Gastroesophageal sphincter (tissue), 4 donors: ENCODE data around the gene HEPHL1. TPM values are rescaled to one million over a fixed set of nuclear protein-coding genes. Genes with fewer than 3 reads are reported as not detected.

Source experiments
- ATAC-seq: fragments of 150-250 bp; one replicate; pipeline ENCODE4 v1.9.1; 2016; ENCODE audit warnings: mild to moderate bottlenecking, moderate library complexity
- H3K27ac ChIP-seq, 4 donors: fragments of 200-600 bp; sonication (generic) in 3 of 4; 1 replicate in 3 of 4; 2 replicates in 1 of 4; pipeline ENCODE4 v1.5.1; 2016 to 2019
- H3K27me3 ChIP-seq: fragments of 200-600 bp; sonication (generic); one replicate; pipeline ENCODE4 v1.5.1; 2019
- H3K36me3 ChIP-seq, 2 donors: fragments of 200-600 bp; sonication (generic); one replicate each; pipeline ENCODE4 v1.5.1; 2019; ENCODE audit warnings: control low read depth in 1 of 2
- H3K4me1 ChIP-seq, 3 donors: fragments of 200-600 bp; sonication (generic); 1 replicate in 2 of 3; 2 replicates in 1 of 3; pipeline ENCODE4 v1.5.1; 2016 to 2019; ENCODE audit warnings: control low read depth in 2 of 3
- H3K4me3 ChIP-seq, 2 donors: fragments of 200-600 bp; sonication (generic); one replicate each; pipeline ENCODE4 v1.5.1; 2019; ENCODE audit warnings: mild to moderate bottlenecking in 1 of 2, moderate library complexity in 1 of 2
- H3K9me3 ChIP-seq, 3 donors: fragments of 200-600 bp; sonication (generic); one replicate each; pipeline ENCODE4 v1.5.1; 2017 to 2019; ENCODE audit warnings: control low read depth in 2 of 3
- CTCF ChIP-seq, 4 experiments: fragments of 200-600 bp in 2 of 4; fragments of 450-650 bp in 2 of 4; sonication (generic) in 1 of 4; IDR thresholded peaks; one replicate each; pipeline ENCODE4 v1.5.1; 2017 to 2019; ENCODE audit warnings: antibody characterized with exemption in 4 of 4, mild to moderate bottlenecking in 2 of 4, moderate library complexity in 2 of 4
- EP300 ChIP-seq: sonication (generic); formaldehyde crosslinking; IDR thresholded peaks from one replicate; pipeline ENCODE4 v1.6.1; 2017; ENCODE audit warnings: antibody characterized with exemption, mild to moderate bottlenecking
- POLR2A ChIP-seq, 2 donors: fragments of 450-650 bp; IDR thresholded peaks; one replicate each; pipeline ENCODE4 v1.6.1; 2017; ENCODE audit warnings: antibody characterized with exemption in 2 of 2, mild to moderate bottlenecking in 2 of 2, moderate library complexity in 1 of 2
- POLR2AphosphoS5 ChIP-seq: sonication (generic); formaldehyde crosslinking; IDR thresholded peaks from one replicate; pipeline ENCODE4 v1.6.1; 2017; ENCODE audit warnings: antibody characterized with exemption
- WGBS, 2 donors: methylation state at CpG; one replicate each; pipeline ENCODE4 v1.1.5; 2018; ENCODE audit warnings: low coverage in 1 of 2; 5-methylcytosine and 5-hydroxymethylcytosine counted together
- total RNA-seq, 4 donors: library from RNA; depleted of rRNA; stranded (reverse); fragments of >200 nt; gene quantifications; one replicate each; pipeline ENCODE4 v1.1.0, GENCODE V29; 2016

HEPHL1 gene
- total RNA-seq, 4 donors from 2014 or later: 0.16 to 0.67 TPM; not detected in 2

DNA sequence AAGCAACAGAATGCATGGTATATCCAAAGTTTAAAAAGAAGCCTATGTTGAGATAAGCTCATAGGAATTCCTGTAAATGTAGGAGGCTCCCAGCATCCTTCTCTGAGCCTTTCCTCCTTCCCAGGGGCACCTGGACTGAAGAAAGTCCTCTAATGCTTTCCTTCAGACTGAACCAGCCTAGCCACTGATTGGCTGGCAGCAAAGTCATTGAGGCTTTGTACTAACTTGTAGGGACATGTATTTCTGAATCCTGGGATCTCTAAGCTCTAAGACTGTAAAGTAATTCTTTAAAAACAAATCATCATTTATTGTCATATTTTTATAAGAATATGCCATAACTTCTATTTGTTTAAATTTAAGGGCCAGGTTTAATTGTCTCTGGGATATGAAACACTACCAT lies 83.6 kb downstream of the HEPHL1 start:
- no peaks in the 10 kb centered on the region for H3K36me3 ChIP-seq
- TF ChIP-seq EP300 (no peak), POLR2A (IDR thresholded peaks at IDR 0.05) (no peak), CTCF (IDR thresholded peaks at IDR 0.05) (no peak), POLR2AphosphoS5 (no peak)
- H3K27me3 ChIP-seq: no peaks in the 10 kb centered on the region
- no peak overlapping the region for H3K27ac ChIP-seq
- peaks cover 0 to 5% (median 0%) of the 10 kb centered on the region in 3 donors for H3K9me3 ChIP-seq
- ATAC-seq: no peak
- no peaks in the 10 kb centered on the region for H3K4me1 ChIP-seq
- no peak overlapping the region for H3K4me3 ChIP-seq

- no peak for ATAC-seq
- H3K36me3 ChIP-seq: no peaks in the 10 kb centered on the region
Observed at GRCh38 chr11:94106716-94107115, 85.6 kb downstream of the HEPHL1 start.

GRCh38 chr11:94107363-94107762 lies 86.2 kb downstream of the HEPHL1 start:
- no peak for TF ChIP-seq EP300
- ATAC-seq: no peak
- Histone ChIP-seq H3K27ac (no peak overlapping the region), H3K9me3 (peaks cover 0 to 4% (median 0%) of the 10 kb centered on the region in 3 donors), H3K4me3 (no peak overlapping the region), H3K27me3 (no peaks in the 10 kb centered on the region), H3K4me1 (peaks cover 0 to 11% (median 0%) of the 10 kb centered on the region in 3 donors), H3K36me3 (no peaks in the 10 kb centered on the region)
- 88 to 95% methylated on average over 1 of the region's 1 CpG for WGBS, 2 donors

More at GRCh38 chr11:94106716-94107115, 85.6 kb downstream of the HEPHL1 start:
- 78 to 89% methylated on average over 2 to 4 of the region's 4 CpGs for whole genome bisulfite sequencing, 2 donors
- no peak for TF ChIP-seq EP300
- TF ChIP-seq CTCF (IDR thresholded peaks at IDR 0.05): no peak
- TF ChIP-seq POLR2A (IDR thresholded peaks at IDR 0.05): no peak
- no peak for TF ChIP-seq POLR2AphosphoS5
- peaks cover 0 to 5% (median 0%) of the 10 kb centered on the region in 3 donors for H3K4me1 ChIP-seq
- no peak overlapping the region for H3K4me3 ChIP-seq
- H3K27me3 ChIP-seq: no peaks in the 10 kb centered on the region
- peaks cover 0 to 4% (median 0%) of the 10 kb centered on the region in 3 donors for H3K9me3 ChIP-seq
- H3K27ac ChIP-seq: no peak overlapping the region

DNA sequence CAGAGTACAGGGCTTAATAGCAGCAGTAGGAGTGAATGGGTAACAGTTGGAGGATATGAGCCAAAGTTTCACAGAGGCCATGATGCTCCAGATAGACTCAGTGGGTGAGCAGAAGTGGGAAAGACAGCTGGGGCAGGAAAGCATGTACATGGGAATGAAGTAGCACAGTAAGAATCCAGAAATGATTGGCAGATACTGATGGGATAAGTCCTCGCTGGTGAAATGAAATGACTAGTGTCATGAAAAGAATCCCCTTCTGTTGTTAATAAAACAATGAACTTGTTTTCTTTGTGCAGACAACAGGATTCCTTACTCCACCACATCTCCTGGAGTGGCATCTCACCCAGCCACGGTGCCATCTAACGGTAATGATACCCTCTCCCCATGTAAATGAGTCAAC lies 90.1 kb downstream of the HEPHL1 start:
- Histone ChIP-seq H3K27me3 (no peaks in the 10 kb centered on the region), H3K27ac (peak overlapping the region in 2 of 4 donors; percentile 53 to 68), H3K4me3 (no peak overlapping the region), H3K9me3 (peaks cover 0 to 4% (median 0%) of the 10 kb centered on the region in 3 donors), H3K36me3 (no peaks in the 10 kb centered on the region), H3K4me1 (peaks cover 0 to 27% (median 6%) of the 10 kb centered on the region in 3 donors)
- no peak for ATAC-seq
- TF ChIP-seq EP300 (no peak), CTCF (IDR thresholded peaks at IDR 0.05) (no peak), POLR2A (IDR thresholded peaks at IDR 0.05) (no peak), POLR2AphosphoS5 (no peak)
- 64 to 75% methylated on average over 1 to 3 of the region's 3 CpGs for WGBS, 2 donors

DNA sequence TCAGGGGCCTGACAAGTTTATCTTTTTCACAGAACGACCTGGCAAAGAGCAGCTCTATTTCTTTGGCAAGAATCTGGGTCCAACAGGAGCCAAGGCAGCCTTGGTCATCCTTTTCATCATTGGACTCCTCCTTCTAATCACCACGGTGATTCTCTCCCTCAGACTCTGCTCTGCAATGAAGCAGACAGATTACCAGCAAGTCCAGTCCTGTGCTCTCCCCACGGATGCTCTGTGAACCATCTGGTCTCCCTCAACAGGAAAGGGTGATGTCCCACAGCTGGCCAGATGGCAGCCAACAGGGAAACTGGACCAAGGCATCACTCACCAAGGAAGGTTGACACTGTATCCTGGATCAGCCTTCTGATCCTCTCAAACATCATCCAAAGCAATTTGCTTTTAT lies 90.5 kb downstream of the HEPHL1 start:
- 16% methylated on average over 3 of the region's 3 CpGs; no CpG with 5 or more reads in 1 of the 2 donors for whole genome bisulfite sequencing, 2 donors
- TF ChIP-seq POLR2A (IDR thresholded peaks at IDR 0.05): no peak
- TF ChIP-seq POLR2AphosphoS5: peak; percentile 8
- TF ChIP-seq CTCF (IDR thresholded peaks at IDR 0.05): no peak

More for the DNA sequence above, 90.5 kb downstream of the HEPHL1 start:
- Histone ChIP-seq H3K36me3 (no peaks in the 10 kb centered on the region), H3K27ac (peak overlapping the region; percentile 16 to 68 (median 43)), H3K4me1 (peaks cover 0 to 31% (median 6%) of the 10 kb centered on the region in 3 donors), H3K27me3 (no peaks in the 10 kb centered on the region), H3K4me3 (no peak overlapping the region), H3K9me3 (peaks cover 0 to 4% (median 0%) of the 10 kb centered on the region in 3 donors)
- peak; percentile 72 for ATAC-seq
